T follicular helper cell (primary cell): ENCODE results near the gene AQP11.
"Not testable (repeated sequence)": the region's sequence is repeated elsewhere in the genome, so short reads cannot be mapped to it uniquely, and the experiment has no call there.

Experiments used
- DNase-seq: peaks from one replicate; pipeline ENCODE4 v3.0.0-alpha.2; 2020; ENCODE audit warnings: low read depth
- total RNA-seq, 2 experiments: gene quantifications; one replicate each; lab custom pipeline; 2026; lab: John Stamatoyannopoulos, UW

The AQP11 gene, protein sequence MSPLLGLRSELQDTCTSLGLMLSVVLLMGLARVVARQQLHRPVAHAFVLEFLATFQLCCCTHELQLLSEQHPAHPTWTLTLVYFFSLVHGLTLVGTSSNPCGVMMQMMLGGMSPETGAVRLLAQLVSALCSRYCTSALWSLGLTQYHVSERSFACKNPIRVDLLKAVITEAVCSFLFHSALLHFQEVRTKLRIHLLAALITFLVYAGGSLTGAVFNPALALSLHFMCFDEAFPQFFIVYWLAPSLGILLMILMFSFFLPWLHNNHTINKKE
- 0.12 to 0.17 reads per million in 2 experiments for total RNA-seq

DNA sequence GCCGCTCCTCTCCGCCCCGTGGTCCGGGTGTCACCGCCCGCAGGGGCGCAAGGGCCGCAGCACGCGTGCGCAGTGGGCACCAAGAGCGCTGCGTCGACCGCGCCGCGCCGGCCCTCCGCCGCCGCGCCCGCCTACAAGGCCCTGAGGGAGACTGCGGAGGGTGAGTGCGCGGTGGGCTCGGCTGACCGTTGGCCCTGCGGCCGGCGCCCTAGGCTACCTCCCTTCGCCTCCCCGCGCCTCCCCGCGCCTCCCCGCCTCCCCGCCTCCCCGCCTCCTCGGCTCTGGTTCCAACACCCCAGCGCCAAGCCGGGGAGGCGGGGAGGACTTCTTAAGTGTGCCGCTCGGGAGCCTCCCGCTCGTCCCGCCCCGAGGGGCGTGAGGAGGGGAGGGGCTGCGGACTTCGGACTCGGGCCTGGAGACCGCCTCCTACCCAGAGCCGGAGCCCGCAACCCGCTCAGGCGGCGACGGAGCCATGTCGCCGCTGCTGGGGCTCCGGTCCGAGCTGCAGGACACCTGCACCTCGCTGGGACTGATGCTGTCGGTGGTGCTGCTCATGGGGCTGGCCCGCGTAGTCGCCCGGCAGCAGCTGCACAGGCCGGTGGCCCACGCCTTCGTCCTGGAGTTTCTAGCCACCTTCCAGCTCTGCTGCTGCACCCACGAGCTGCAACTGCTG is at the start of gene AQP11:
TSS of gene AQP11 (plus strand) at position 433 of the 673 bp plus-strand sequence. CDS start at position 473, 40 bp downstream.
- no peak for DNase-seq

- DNase-seq, result no peak
Measured at GRCh38 chr11:77542296-77542695, 47.5 kb upstream of the AQP11 start.

DNA sequence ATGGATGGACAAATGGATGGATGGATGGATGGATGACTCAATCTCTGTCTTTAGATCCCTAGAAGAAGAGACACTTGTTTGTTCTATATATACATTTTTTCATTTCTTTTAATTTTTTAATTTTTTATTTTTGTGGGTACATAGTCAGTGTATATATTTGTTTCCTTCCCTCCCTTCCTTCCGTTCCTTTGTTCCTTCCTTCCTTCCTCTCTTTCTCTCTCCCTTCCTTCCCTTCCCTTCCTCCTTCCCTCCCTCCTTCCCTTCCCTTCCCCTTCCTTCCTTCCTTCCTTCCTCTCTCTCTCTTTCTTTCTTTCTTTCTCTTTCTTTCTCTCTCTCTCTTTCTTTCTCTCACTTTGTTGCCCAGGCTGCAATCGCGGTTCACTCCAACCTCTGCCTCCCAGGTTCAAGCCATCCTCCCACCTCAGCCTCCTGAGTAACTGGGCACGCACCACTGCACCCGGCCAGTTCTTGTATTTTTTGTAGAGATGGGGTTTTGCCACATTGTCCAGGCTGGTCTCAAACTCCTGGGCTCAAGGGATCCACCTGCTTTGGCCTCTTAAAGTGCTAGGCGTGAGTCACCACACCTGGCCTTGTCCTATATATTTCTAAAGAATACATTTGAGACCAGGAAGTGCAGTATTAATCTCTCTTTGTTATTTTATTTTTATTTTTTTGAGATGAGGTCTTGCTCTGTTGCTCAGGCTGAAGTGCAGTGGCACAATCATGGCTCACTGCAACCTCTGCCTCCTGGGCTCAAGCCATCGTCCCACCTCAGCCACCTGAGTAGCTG is 42.5 kb upstream of the AQP11 start:
- no peak for DNase-seq

DNA sequence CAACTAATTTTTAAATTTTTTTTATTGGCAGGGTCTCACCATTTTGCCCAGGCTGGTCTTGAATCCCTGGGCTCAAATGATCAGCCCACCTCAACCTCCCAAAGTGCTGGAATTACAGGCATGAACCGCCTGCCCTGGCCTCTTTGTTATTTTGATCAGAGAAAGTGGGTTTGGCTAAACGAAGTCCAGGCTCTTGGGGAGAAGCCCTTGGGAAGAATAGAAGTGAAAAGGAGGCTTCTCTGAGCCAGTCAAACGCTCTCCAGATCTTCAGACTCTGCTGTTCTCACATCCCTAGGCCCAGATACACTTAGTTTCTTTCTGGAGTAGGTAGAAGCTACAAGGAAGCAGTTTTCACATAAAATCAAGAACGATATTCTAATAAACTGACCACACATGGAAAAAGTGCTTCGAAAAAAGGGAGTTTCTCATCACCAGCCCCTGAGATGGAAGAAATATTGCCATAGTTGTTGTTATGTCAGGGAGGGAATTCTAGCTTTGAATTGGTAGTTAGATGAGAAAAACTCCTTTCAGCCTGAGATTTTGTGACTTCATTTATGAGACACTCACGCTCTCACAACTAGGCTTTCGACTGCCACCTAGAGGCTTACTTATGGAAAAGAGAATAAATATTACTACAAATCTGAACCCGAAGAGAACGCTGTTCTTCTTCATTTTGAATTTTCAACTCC is 41.7 kb upstream of the AQP11 start:
- peak; percentile 3 for DNase-seq

DNA sequence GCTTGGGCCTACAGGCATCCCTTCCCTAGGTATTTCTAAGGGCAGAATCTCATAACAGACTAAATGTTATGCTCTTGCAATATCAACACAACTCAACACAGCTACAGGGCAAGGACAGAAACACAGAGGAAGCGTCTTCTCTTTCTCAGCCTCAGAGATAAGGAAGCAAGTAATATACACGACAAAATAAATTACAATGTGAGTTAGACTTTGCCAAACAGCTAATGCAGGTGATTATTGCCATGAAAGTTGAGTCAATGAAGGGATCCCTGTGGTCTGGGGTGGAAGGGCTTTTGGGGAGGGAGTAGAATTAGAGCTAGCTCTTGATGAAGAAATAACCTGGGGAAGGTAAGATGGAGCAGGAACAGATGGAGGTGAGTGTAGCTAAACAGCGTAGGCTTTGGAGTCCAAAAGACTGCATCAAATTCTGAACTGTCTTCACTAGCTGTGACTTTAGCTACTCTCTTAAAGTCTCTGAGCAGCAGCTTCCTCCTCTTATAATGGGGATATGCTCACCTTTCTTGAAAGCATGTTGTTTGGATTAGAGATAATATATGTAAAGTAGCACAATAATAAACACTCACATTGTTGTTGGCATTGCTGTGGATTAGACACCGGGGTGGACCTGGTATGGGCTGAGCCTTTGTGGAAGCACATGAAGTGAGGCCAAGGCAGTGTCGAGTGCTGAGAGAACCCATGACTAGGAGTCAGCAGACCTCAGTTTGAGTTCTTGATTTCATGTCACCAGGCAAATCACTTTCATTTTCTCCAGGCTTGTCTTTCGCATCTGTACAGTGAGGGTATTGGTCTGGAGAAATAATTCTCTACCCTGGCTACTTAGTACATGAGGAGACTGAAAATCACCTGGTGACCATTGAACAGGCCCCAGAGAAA is 41.0 kb upstream of the AQP11 start:
- no peak for DNase-seq

GRCh38 chr11:77551426-77551825 is 38.3 kb upstream of the AQP11 start:
- not testable (repeated sequence) for DNase-seq

GRCh38 chr11:77557553-77557952 is 32.2 kb upstream of the AQP11 start:
- no peak for DNase-seq

DNA sequence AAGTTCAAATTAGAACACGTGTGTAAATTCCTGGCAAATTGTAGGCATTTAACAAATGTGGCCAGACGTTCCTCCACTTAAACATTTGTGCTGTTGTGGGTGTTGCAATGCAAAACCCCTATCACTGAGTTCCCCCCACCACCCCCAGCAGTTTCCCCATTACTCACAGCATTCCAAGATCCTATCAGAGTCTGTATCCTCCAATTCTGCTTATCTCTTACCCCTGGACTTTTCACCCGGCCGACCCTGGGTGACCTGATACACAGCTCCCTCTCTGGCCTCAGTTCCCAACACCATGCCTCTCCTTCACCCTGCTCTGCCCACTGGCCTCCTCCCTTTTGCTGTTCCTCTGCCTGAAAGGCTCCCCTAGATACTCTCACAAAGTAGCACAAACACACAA is 31.4 kb upstream of the AQP11 start:
- no peak for DNase-seq

GRCh38 chr11:77559686-77560401 is 29.9 kb upstream of the AQP11 start:
- no peak for DNase-seq

DNA sequence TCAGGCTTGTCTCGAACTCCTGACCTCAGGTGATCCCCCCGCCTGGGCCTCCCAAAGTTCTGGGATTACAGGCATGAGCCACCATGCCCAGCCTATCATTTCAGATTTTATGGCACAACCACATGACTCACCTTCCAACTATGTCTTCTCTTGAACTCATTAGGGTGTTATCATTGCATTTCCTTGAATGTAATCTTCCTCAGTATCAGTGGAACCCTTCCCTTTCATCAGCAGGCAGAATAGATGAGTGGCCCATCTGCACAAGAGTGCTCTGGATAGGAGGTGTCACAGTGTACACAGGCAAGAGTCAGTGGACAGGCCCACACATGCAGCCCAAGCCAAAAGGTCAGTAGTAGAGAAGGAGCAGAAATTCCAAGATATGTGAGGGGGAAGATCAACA is 29.1 kb upstream of the AQP11 start:
- DNase-seq, result no peak

DNA sequence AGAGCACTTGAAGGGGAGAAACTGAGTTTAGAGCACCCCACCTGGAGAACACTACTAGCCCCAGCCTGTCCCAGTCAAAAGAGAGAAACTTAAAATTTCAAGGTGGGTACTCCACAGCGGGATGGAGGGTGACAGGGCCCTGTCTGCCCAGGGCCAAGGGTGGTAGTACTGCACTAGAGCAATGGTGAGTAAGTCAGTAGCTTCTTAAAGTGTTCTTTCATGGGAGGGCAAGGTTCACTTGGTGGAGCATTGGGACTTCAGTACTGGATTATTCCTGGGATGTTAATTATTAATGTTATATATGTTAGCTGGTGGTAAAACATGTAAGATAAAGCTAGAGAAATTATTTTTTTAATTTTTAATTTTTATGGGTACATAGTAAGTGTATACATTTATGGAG is 28.5 kb upstream of the AQP11 start:
- DNase-seq, result no peak

DNA sequence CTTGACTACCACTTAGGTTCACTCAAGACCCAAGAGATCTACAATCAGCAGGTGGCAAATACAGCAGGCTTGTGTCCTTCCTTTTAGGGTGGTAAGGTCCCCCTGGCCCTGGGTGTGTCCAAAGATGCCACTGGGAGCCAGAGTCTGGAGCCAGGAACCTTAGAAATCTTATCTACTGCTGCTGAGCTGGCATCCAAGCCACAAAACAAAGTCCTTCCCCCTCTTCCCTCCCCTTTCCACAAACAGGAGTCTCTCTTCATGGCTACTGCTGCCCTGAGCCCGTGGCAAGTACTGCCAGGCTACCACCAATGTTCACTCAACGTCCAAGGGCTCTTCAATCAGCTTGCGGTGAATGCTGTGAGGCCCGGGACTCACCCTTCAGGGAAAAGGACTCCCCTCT is 21.4 kb upstream of the AQP11 start:
- no peak for DNase-seq

- DNase-seq, result no peak
Measured at GRCh38 chr11:77568916-77569675, 20.7 kb upstream of the AQP11 start.

GRCh38 chr11:77569676-77570070 is 20.1 kb upstream of the AQP11 start:
- no peak for DNase-seq

GRCh38 chr11:77570896-77571295 is 18.9 kb upstream of the AQP11 start:
- DNase-seq, result not testable (repeated sequence)

GRCh38 chr11:77575428-77575827 is 14.3 kb upstream of the AQP11 start:
- not testable (repeated sequence) for DNase-seq

DNA sequence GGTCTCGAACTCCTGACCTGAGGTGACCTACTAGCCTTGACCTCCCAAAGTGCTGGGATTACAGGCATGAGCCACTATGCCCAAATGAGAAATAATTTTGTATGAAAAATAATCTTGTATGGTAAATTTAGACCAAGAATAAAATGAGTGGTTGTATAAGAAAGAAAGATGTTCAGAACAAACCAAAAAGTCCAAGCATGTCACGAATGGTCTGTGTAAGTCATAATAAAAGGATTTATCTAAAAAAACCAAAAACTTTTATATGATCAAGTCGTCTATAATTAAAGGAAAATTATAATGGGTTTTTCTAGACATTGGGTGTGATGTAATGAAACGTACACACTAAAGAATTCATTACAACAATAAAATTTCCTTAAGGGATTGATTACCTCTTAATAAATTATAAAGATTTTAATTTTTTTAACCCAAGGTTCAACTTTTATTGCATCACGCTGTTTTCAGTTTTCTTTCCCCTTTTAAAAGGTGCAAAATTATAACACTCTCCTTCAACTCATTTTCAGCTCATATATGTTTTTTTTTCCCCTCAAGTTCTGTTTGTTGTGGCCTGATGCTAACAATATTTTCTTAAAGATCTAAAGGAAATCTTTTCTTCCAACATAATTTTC is 8.9 kb upstream of the AQP11 start:
- no peak for DNase-seq

DNA sequence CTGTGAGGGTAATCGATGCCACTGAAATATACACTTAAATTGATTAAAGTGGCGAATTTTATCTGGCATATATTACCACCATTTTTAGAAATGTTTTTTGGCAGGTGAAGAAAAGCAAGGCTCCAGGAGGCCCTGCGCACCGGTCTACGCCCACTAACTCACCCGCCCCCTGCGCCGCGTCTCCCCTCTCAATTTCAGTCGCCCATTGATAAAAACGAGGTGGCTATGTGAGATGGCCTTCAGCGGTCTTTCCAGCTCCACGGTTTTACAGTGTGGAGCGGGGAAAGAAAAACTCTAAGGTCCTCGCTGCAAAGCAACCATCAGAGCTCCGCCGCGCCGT is 602 bp upstream of the AQP11 start:
- no peak for DNase-seq

DNA sequence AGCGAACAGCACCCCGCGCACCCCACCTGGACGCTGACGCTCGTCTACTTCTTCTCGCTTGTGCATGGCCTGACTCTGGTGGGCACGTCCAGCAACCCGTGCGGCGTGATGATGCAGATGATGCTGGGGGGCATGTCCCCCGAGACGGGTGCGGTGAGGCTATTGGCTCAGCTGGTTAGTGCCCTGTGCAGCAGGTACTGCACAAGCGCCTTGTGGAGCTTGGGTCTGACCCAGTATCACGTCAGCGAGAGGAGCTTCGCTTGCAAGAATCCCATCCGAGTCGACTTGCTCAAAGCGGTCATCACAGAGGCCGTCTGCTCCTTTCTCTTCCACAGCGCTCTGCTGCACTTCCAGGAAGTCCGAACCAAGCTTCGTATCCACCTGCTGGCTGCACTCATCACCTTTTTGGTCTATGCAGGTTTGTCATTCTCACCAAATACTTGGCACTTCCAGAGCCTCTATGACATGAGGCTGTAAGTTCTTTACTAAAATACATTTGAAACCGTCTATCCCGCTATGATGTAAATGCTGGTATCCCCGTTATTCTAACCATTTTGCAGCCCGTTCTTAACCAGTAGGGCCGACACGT is 535 bp downstream of the AQP11 start:
- no peak for DNase-seq
